Measurements from ENCODE around the gene RIPK1.
"Not testable (repeated sequence)": the region's sequence is repeated elsewhere in the genome, so short reads cannot be mapped to it uniquely, and the experiment has no call there.

Gene RIPK1

DNA sequence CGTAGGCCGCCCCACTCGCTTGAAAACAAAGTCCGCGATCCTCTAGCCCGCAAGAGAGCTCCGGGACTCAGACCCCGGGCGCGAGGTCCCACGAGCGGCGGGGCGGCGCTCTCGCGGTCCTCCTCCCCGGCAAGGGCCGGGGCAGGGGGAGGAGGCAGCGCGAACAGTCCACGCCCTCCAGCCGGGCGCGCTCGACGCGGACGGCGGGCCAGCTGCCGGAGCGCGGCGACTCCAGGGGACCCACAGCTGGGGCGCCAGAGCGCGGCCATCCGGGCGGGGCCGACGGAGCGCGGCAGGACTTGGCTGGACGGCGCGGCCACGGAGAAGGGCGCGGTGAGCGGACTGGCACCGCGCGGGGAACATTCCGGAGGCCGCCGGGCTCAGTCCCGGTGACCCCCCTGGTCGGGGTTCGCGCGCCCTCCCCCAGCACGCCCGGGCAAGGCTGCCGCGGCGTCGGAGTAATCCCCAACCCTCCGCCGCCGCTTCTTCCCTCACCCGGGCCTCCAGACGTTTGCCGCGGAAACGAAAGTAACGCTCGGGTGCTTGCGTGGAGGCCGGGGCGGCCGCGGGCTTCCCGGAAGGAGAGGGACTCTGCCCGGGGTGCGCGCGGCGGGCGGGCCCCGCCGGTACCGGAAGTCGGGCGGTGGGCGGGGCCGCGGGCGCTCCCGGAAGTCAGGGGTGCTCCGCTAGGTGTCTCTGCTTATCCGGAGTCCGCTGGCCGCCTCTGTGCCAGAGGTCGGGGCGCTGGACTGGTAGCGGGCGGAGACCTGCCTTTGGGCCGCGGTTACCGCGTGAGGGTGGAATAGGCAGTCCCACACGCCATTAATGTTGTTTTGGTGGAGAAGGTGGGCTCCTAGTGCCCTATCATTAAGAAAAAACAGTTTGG lies at the start of gene RIPK1:
RIPK1 (plus strand) TSS at position 166 of the 886 bp plus-strand sequence. CDS start 8,330 bp downstream, outside the sequence.
- peak; percentile 89 for DNase-seq (ENCODE audit: low spot score)

DNA sequence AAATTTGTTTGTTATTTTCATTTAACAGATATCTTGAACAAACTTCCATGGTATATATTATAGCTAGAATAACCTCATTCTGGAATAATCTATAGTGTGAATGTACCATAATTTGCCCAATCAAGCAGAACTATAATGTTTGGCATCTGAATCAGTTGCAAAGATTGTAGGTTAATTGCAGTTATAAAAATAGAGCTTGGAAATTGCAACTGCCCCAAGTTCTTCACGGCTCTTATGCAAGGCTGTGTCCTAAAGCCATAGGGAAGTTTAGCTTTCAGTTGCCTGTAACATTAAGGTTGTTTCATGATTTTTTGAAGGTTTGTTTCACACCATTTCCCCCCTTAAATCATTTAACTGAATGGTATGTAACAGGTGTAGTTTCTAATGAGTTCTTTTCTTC lies 49.2 kb upstream of the RIPK1 start:
- DNase-seq (ENCODE audit: low spot score) = no peak

DNA sequence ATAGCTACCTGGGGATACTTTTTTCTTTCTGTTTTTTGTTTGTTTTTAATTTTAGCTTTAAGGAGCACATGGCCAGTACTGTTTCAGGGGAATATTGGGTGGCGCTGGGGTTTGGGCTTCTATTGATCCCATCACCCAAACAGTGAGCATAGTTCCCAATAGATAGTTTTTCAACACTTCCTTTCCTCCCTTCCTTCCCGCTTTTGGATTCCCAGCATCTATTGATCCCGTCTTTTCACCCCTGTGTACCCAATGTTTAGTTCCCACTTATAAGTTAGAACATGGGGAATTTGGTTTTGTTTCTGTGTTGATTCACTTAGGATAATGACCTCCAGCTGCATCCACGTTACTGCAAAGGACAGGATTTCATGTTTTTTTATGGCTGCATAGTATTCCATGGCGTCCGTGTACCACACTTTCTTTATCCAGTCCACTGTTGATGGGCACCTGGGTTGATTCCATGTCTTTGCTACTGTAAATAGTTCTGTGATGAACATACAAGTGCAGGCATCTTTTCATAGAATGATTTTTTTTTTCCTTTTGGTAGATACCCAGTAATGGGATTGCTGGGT lies 48.5 kb upstream of the RIPK1 start:
- DNase-seq (ENCODE audit: low spot score) = no peak

DNA sequence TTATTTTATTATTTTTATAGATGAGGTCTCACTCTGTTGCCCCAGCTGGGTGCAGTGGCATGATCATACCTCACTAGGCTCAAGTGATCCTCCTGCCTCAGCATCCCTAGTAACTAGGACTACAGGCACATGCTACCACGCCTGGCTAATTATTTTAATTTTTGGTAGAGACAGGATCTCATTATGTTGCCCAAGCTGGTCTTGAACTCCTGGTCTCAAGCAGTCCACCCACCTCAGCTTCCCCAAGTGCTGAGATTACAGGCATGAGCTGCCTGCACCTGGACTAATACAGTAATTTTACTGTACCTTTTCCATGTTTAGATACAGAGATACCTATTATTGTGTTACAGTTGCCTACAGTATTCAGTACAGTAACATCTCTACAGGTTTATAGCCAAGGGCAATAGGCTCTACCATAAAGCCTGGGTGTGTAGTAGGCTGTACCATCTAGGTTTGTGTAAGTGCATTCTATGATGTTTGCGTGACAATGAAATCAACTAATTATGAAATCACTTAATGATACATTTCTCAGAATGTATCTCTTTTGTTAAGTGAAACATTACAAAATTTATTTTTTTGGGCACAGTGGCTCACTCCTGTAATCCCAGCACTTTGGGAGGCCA lies 47.2 kb upstream of the RIPK1 start:
- DNase-seq (ENCODE audit: low spot score) = not testable (repeated sequence)

DNA sequence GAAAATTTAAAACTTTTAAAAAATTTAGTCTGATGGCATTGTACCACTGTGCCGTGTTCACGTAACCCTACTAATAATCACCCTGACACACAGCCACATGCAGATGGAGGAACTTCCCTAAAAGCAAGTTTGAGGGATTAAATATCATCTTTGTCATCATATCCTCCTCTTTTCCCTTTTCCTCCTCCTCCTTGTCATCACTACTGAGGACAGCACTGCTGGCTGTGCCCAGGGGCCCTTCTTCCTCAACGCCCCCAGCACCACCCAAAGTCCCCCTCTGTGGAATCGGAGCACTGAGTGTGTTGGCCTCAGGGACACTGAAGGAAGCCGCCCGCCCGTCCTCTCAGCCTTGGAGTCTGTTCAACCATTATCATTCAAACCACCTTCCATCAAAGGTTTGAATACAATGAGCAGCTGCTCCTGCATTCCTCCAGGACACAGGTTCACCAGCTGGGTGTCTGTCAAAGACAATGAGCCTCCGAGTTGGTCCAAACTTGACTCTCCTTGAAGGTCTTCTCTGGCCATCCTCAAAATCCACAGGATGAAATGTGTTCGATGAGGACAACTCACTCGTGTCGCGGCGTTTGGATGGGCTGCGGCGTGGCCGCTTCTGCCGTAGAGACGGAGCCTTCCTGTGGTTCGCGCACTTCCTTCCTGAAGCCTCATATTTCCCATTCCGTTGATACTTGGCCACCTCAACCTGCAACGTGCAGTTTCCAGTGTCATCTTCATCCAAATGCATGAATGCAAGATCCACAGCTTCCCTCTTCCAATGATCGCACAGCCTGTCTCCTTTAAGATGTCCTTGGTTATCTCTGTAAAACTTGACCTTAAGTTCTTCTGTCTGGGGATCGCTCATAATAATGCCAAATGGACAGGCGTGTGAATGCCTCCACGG lies 45.3 kb upstream of the RIPK1 start:
- DNase-seq (ENCODE audit: low spot score) = peak; percentile 14

DNA sequence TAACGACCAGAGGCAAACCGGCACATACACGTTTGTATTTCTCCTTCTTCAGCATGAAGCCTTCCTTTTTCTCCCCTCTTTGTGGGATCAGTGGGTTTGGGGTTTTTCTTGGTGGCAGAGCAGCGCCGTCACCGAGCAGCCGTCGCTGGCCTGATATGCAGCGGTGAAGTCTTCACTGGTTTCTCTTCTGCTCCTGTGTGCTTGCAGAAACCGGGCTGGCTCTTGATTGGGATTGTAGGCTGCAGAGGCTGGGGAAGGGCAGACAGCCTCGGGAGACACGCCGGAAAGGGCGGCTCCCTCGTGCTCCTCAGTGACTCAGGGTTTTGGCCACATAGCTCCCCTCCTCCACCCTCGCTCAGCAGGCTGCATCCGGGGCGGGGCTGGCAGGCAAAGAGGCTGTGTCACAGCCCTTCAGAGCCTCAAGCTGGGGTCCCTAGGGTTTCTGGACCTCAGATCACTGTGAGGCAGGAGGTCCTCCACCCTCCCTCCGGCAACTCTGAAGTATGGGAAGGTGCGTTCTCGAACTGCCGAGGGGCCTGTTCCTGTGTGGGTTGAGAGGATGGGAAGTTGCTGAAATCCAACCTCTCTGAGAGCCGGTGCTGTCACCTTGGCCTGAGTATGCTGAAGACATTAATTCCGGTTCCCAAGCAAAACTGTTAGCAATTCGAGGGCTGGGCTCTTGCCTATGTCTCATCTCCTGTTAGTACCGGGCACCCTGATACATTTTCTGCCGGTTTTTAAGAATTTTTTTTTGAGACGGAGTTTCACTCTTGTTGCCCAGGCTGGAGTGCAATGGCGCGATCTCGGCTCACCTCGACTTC lies 44.4 kb upstream of the RIPK1 start:
- peak; percentile 80 for DNase-seq (ENCODE audit: low spot score)

DNA sequence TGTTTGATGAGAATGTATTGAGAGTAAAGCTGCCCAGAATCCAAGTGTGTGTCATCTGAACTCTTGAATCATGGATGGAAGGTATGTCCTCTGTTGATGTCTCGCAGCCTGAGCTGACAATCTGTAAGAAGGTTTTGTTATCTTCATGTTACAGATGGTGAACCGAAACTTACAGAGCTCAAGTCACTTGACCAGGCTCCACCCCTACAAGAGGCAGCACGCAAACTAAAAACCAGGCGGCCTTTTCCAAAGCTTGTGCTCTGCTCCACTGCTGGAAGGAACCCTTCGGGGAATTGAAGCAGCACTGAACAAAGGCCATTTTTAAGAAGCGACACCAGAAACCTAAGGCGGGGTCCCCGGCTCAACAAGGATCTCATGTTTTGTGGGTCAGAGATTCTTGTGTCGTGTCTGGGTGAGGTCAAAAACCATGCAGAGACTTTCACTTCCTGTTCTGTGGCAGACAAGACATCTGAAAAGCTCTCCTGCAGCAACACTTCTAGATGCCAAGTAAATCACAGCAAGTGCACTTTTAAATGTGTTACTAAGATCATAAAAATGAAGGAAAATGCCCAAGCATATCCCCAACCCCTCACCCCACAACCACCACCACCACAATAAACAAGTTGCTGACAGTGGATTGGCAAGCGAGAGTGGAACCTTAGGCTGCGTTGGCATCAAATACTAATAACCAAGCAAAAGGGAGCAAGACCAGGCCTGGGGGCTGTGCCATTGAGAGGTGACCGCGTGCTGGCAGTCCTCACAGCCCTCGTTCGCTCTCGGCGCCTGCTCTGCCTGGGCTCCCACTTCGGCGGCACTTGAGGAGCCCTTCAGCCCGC lies 41.3 kb upstream of the RIPK1 start:
- DNase-seq (ENCODE audit: low spot score) = peak; percentile 62

DNA sequence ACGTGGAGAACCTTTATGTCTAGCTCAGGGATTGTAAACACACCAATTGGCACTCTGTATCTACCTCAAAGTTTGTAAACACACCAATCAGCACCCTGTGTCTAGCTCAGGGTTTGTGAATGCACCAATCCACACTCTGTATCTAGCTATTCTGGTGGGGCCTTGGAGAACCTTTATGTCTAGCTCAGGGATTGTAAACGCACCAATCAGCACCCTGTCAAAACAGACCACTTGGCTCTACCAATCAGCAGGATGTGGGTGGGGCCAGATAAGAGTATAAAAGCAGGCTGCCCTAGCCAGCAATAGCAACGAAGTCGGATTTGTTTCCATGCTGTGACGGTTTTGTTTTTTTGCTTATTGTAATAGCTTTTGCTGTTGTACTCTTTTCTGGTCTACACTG lies 40.1 kb upstream of the RIPK1 start:
- DNase-seq (ENCODE audit: low spot score) = not testable (repeated sequence)

DNA sequence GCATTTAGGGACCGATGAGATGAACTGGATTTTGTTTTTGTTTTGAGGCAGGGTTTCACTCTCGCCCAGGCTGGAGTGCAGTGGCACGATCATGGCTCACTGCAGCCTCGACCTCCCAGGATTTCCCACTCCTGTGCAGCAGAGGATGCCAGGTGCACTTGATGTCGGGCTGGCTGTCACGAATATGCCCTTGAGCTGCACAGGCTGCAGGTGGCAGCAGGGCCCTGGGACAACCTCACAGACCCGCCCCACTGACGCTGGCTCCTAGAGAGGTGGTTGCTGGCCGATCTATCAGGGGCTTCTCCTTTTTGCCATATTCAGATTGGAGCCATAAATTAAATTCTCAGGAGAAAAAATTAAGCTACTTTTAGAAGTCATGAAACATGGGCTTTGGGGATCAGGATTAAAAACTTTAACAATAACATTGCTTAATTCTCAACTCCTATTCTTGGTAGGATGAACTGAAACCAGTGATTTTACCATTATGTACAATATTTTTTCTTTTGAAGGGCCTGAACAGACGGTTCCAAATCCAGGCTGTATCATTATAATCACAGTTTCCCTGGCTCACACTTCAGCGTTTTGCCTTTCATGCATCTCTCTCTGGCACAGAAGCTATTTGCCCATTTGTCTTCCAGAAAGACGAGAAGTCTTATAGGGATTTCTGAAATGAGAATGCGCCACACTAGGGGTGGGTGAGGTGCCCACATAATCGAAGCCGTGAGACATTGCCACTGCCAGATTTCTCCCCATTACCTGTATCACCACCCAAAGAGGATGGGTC lies 36.2 kb upstream of the RIPK1 start:
- no peak for DNase-seq (ENCODE audit: low spot score)

DNA sequence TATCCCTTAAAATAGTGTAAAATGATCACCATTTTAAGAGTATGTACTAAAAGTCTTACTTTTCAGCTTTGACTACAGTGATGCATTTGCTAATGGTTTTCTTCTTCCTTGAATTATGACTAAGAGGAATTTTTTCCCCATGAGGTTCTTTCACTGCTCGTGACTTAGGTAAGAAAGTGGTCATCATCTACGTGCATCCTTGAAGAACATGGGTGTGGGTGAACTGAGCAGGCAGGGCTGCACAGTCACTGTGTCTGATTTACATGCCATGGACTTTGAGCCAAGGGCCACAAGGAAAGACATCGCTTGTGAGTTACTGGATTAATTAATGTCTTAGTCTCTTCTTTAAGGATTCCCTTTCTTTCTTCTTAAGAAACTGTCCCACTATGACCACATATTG lies 35.3 kb upstream of the RIPK1 start:
- DNase-seq (ENCODE audit: low spot score) = no peak

DNA sequence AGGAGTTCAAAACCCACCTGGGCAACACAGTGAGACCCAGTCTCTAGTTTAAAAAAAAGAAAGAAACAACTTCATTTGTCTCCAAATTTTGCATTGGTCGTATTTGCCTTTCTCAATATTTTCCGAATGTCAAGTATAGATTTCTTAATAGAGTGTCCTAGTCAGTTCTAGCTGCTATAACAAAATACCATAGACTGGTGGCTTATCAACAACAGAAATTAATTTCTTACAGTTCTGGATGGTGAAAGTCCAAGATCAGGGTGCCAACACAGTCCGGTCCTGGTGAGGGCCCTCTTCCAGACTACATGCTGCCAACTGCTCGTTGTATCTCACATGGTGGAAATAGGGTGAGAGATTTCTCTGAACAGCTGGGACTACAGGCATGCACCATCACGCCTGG lies 34.6 kb upstream of the RIPK1 start:
- no peak for DNase-seq (ENCODE audit: low spot score)

DNA sequence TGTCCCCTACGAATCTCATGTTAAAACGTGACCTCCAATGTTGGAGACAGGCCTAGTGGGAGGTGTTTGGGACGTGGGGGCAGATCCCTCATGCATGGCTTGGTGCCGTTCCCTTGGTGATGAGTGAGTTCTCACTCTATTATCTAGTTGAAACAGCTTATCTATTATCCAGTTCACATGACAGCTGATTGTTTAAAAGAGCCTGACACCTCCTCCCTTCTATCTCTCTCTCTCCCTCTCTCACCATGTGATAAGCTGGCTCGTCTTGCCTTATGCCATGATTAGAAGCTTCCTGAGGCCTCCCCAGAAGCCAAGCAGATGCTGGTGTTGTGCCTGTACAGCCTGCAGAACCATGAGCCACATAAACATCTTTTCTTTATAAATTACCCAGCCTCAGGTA lies 32.9 kb upstream of the RIPK1 start:
- DNase-seq (ENCODE audit: low spot score) = no peak

DNA sequence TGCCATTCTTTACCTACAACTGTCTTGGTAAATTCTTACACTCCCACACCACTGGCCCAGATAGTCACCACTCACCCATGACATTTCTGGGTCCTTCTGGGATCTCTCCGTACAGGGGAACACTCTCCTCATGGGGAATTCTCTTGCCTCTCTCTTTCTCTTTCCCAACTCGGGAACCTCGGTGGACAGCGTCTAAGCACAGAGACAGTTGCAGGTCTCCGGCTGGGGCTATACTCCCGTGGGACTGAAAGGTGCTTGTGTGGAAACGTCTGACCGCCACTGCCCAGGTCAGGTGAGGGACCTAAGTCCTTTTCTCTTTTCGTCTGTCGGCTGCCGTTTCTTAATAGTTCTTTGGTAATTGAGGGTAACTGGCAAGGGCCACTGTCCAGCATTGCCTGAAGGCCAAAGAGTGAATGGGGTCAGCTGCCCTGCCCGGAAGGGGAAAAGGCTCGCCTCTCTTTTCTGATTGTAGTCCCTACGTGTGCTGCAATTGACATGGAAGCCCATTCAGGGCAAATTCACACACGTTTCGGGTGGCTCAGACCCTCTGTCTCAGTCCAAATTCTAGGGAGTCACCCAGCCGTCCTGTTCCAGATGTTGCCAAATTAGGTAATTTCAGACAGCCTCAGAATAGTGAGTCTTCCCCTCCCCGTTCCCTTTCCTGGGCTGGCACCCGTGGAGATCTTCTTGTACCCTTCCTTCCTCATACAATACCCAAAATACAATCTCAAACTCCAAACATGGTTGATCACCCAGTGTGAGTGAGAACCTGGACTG lies 31.2 kb upstream of the RIPK1 start:
- no peak for DNase-seq (ENCODE audit: low spot score)

DNA sequence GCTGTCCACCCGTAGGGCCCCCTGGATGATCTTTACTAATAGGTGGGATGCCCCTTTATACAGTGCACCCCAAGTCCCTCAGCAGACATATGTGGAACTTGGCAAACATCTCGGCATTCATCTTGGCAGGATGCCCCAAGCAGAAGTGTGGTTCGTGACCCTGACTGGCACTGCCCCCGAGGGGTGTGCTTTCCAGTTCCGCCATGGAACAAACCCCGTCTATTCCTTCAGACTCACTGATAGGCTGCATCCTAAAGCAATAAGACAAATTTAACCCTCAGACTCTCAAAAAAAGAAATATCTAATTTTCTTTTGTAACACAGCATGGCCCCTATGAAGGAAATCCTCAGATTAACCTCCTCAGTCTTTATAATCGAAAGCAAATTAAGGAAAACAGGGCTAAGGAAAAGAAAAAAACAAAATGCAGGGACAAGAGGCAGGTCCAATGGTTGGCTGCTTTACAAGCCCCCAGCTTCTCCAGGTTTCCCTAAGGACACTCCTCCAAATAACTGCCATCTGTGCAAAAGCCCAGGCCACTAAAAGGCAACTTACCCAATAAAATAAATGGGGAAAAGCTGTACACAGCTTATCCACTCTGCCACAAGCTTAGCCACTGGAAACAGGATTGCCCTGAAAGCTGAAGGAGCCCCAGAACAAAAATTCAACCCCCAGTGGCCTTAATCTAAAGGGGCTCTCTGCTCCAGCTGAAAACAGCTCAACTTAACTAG lies 30.5 kb upstream of the RIPK1 start:
- no peak for DNase-seq (ENCODE audit: low spot score)

DNA sequence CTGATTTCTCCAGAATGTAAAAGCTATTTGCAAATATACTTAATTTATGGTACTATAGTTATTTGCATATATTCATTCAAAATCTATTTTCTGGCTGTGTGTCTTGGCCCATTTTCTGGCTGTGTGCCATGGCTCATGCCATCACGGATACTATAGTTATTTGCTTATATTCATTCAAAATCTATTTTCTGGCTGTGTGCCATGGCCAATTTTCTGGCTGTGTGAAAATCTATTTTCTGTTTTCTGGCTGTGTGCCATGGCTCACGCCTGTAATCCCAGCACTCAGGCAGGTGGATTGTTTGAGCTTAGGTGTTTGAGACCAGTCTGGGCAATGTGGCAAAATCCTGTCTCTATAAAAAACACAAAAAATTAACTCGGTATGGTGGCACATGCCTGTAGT lies 28.9 kb upstream of the RIPK1 start:
- DNase-seq (ENCODE audit: low spot score) = no peak

DNA sequence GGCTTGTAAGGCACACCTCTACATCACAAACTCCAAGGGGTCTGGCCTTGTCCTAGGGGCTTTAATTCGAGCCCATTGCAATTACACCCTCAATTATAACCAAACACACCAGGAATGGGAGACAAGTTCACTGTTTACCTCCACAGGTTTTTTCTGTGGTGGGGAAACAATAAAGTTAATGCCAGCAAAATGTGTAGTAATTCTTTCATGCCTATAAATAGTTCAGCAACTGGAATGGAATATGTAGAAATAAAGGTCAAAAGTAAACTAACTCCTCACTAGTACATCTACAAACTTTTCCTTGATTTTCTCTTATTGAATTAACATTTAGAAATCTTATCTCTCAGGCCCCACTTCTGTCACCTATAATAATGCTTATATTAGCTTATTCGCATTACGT lies 27.1 kb upstream of the RIPK1 start:
- no peak for DNase-seq (ENCODE audit: low spot score)

DNA sequence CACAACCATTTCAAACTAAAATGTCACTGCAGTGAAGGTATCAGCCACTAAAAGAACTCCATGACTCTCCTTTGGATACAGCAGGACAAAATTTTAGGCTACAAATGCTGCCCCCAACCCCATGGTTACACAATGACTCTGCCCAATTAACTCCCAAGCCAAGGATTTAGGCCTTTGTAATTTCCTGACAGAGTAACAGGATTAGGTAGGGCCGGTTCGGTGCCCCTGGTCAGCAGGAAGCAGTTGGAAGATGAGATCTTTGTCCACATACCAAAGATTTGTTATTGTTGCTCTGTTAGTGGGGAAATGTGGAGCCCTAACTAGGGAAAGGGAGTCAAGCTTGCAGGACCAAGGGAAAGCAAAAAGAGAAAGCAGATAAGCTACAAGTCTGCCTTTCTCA lies 26.7 kb upstream of the RIPK1 start:
- no peak for DNase-seq (ENCODE audit: low spot score)

DNA sequence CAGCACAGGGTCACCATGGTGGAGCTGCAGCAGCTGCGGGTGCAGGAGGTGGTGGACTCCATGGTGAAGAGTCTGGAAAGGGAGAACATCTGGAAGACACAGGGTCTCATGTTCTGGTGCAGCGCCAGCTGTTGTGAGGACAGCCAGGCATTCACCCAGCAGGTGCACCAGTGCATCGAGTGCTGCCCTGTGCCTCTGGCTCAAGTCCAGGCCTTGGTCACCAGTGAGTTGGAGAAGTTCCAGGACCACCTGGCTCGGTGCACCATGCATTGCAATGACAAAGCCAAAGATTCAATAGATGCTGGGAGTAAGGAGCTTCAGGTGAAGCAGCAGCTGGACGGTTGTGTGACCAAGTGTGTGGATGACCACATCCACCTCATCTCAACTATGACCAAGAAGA lies 22.9 kb upstream of the RIPK1 start:
- DNase-seq (ENCODE audit: low spot score) = no peak

Data from Ammon's horn (tissue), 1 donor.